Measurements from ENCODE around the gene SCN9A. TPM values are rescaled to one million over a fixed set of nuclear protein-coding genes. Genes with fewer than 3 reads are reported as not detected.

SCN9A gene
- total RNA-seq, 1 experiment from 2014 or later: 0.07 TPM

GRCh38 chr2:166373539-166373938, 2.2 kb downstream of the SCN9A start:
- intact Hi-C loops (cut with micrococcal nuclease): no loop called here
- H2AFZ ChIP-seq (ENCODE audit: low read depth, low read length, poor library complexity, severe bottlenecking): no peak overlapping the region
- H3K4me1 ChIP-seq (ENCODE audit: control insufficient read depth in 1 of 2, insufficient read depth in 2 of 2, low read length in 2 of 2): peaks cover 0 to 12% of the 10 kb centered on the region in 2 experiments; a peak in 2 of 4 replicates
- no peaks in the 10 kb centered on the region for H3K79me2 ChIP-seq (ENCODE audit: insufficient read depth, low read length)
- POLR2A ChIA-PET: no interaction called here
- H3K9me2 ChIP-seq (ENCODE audit: insufficient read depth): no peaks in the 10 kb centered on the region
- H3K27ac ChIP-seq (ENCODE audit: low read depth, low read length): no peak overlapping the region
- CTCF ChIA-PET: no interaction called here
- BruUV-seq (replicated peaks): no TSS peak
- no peak overlapping the region for H3K4me2 ChIP-seq (ENCODE audit: low read length)
- no peaks in the 10 kb centered on the region for H3K36me3 ChIP-seq (ENCODE audit: control insufficient read depth in 1 of 2, insufficient read depth in 2 of 2, low read length in 2 of 2)
- TF ChIP-seq EZH2phosphoT487 (IDR thresholded peaks at IDR 0.05; ENCODE audit: borderline replicate concordance): no peak
- TF ChIP-seq JUND (IDR thresholded peaks at IDR 0.05): no peak
- TF ChIP-seq REST (IDR thresholded peaks at IDR 0.05; ENCODE audit: low read depth): no peak
- no peak for TF ChIP-seq ZNF274 (IDR thresholded peaks at IDR 0.05; ENCODE audit: low read depth, low read length)
- no peak for TF ChIP-seq ZFX (IDR thresholded peaks at IDR 0.05)
- TF ChIP-seq POLR2A (IDR thresholded peaks at IDR 0.05; ENCODE audit: borderline replicate concordance, extremely low read depth, insufficient read depth, insufficient read length): no peak
- TF ChIP-seq FOSL1 (IDR thresholded peaks at IDR 0.05; ENCODE audit: low read depth): no peak
- TF ChIP-seq CTCF (IDR thresholded peaks at IDR 0.05 in 2 of 3, conservative IDR thresholded peaks at IDR 0.05 in 1 of 3; ENCODE audit: borderline replicate concordance in 1 of 3, insufficient read depth in 1 of 3, low read depth in 2 of 3, low read length in 2 of 3): no peak
- no peak for TF ChIP-seq MAX (IDR thresholded peaks at IDR 0.05)
- TF ChIP-seq SRF (IDR thresholded peaks at IDR 0.05; ENCODE audit: low read depth): no peak
- ATAC-seq (no peak), DNase-seq (ENCODE audit: low read depth, low spot score) (no peak)
- H3K9ac ChIP-seq (ENCODE audit: low read length): no peak overlapping the region
- no peaks in the 10 kb centered on the region for H3K9me3 ChIP-seq (ENCODE audit: control insufficient read depth in 1 of 2, insufficient read depth in 1 of 2, low read depth in 1 of 2, low read length in 2 of 2)
- H3K4me3 ChIP-seq (replicated peaks in 1 of 2; ENCODE audit: low read depth in 1 of 2, low read length in 2 of 2): no peak overlapping the region
- RAD21 ChIA-PET (ENCODE audit: low non-redundant PET in 1 of 2, low total read pairs in 2 of 2, uncharacterized antibody in 2 of 2, unreplicated experiment in 2 of 2): no interaction called here
- peaks cover 25% of the 10 kb centered on the region for H3K27me3 ChIP-seq (ENCODE audit: insufficient read depth, low read length)
- no peaks in the 10 kb centered on the region for H4K20me1 ChIP-seq (ENCODE audit: insufficient read depth)
